Testis (tissue), 2 donors: ENCODE measurements around the gene BAD.

ENCODE experiments used
- CTCF ChIP-seq, 3 experiments: fragments of 450-650 bp in 2 of 3; fragments of 200-600 bp in 1 of 3; sonication (generic) in 1 of 3; IDR thresholded peaks; one replicate each; pipeline ENCODE4 v1.5.1; 2016 to 2019; ENCODE audit warnings: antibody characterized with exemption in 3 of 3, mild to moderate bottlenecking in 2 of 3, moderate library complexity in 1 of 3
- POLR2A ChIP-seq: fragments of 450-650 bp; IDR thresholded peaks from one replicate; pipeline ENCODE4 v1.6.1; 2017; ENCODE audit warnings: antibody characterized with exemption, mild to moderate bottlenecking, moderate library complexity

DNA sequence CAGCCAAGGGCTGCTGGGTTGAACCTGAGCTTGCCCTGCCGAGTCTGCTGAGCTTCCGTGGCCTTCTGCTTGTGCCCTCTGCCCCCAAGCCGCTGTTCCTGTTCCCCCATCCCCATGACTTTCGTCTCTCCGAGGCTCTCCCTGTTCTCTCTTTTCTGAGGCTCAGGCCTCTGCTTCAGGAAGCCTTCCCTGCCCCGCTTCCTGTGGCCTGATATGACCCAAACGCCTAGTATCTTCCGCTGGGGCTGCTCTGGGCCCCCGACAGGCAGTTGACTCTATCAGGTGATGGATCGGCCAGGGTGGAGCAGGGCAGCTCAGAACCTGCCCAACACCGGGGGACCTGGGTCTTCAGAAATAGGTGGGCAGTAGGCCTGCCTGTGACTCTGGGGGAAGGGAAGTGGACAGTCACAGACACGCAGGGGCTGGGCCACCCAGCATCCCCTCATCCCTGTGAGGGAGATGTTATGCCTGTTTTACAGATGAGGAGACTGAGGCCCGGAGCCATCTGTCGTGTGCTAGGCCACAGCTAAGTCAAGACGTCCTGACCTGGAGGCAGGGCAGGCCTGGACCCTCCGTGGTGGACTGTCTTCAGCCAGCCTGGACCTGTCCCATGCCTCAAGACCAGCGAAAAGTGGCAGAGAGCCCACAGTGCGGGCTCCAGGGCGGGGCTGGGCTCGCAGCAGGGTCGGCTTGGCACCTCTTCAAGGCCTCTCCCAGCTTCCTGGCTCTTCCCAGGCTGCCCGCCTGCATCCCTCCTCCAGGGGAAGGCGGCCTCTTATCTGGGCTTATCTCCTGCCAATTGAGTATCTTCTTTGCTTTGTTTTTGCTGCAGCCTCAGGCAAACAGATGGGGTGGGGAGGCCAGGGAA, 16.2 kb downstream of the BAD start:
- TF ChIP-seq CTCF (IDR thresholded peaks at IDR 0.05): no peak
- TF ChIP-seq POLR2A: no peak
